Tibial artery (tissue), 4 donors: ENCODE results near the gene GPATCH2L.

Source experiments
- DNase-seq, 2 donors: peaks; one replicate each; pipeline ENCODE4 v3.0.0-alpha.2; 2019
- H3K27ac ChIP-seq, 2 donors: fragments of 200-600 bp; sonication (generic) in 1 of 2; 1 replicate in 1 of 2; 2 replicates in 1 of 2; pipeline ENCODE4 v1.5.1; 2018 to 2019; ENCODE audit warnings: mild to moderate bottlenecking in 1 of 2
- H3K27me3 ChIP-seq, 2 donors: fragments of 200-600 bp; sonication (generic) in 1 of 2; one replicate each; pipeline versions ENCODE4 v1.5.1 to v1.6.0; 2016 to 2019
- H3K36me3 ChIP-seq, 3 donors: fragments of 200-600 bp; sonication (generic) in 2 of 3; one replicate each; pipeline ENCODE4 v1.5.1; 2016 to 2019; ENCODE audit warnings: mild to moderate bottlenecking in 2 of 3
- H3K4me1 ChIP-seq, 4 donors: fragments of 200-600 bp; sonication (generic) in 2 of 4; 1 replicate in 3 of 4; 2 replicates in 1 of 4; pipeline ENCODE4 v1.5.1; 2016 to 2019
- H3K4me3 ChIP-seq, 2 donors: fragments of 200-600 bp; sonication (generic) in 1 of 2; 1 replicate in 1 of 2; 2 replicates in 1 of 2; pipeline ENCODE4 v1.5.1; 2018 to 2019; ENCODE audit warnings: mild to moderate bottlenecking in 2 of 2
- H3K9me3 ChIP-seq, 3 donors: fragments of 200-600 bp; sonication (generic) in 1 of 3; one replicate each; pipeline ENCODE4 v1.5.1; 2016 to 2019
- CTCF ChIP-seq, 2 experiments: fragments of 200-600 bp in 1 of 2; fragments of 450-650 bp in 1 of 2; IDR thresholded peaks; one replicate each; pipeline ENCODE4 v1.5.1; 2017 to 2019; ENCODE audit warnings: antibody characterized with exemption in 2 of 2, mild to moderate bottlenecking in 1 of 2, moderate library complexity in 1 of 2
- intact Hi-C: fragments of 100-400 bp; cut with DNase I; formaldehyde crosslinking; loops from one replicate; pipeline ENCODE4 v1.15.0; 2023; ENCODE audit warnings: low total_unique reads

GPATCH2L gene

GRCh38 chr14:76151398-76152332 is at the start of gene GPATCH2L:
TSS of gene GPATCH2L (plus strand) at chr14:76151922. CDS start at chr14:76154364, 2,442 bp downstream.
- Histone ChIP-seq H3K4me1 (peaks cover 0 to 45% (median 36%) of the 10 kb centered on the region in 4 donors), H3K27me3 (no peaks in the 10 kb centered on the region), H3K27ac (peak within 1 kb of the TSS; percentile 85 to 86), H3K9me3 (no peaks in the 10 kb centered on the region), H3K4me3 (peak within 1 kb of the TSS; percentile 99), H3K36me3 (peaks cover 12 to 20% (median 12%) of the 10 kb centered on the region in 3 donors)
- TF ChIP-seq CTCF (IDR thresholded peaks at IDR 0.05), result no peak
- DNase-seq, result peak; percentile 93 to 97
- intact Hi-C loops, result no loop called here

- H3K36me3 ChIP-seq, result no peaks in the 10 kb centered on the region
- intact Hi-C loops, result no loop called here
- peaks cover 0 to 9% of the 10 kb centered on the region in 2 donors for H3K27me3 ChIP-seq
- H3K9me3 ChIP-seq, result no peaks in the 10 kb centered on the region
- no peak overlapping the region for H3K27ac ChIP-seq
- H3K4me1 ChIP-seq, result peaks cover 0 to 16% (median 10%) of the 10 kb centered on the region in 4 donors
- DNase-seq, result no peak
- no peak overlapping the region for H3K4me3 ChIP-seq
- TF ChIP-seq CTCF (IDR thresholded peaks at IDR 0.05), result no peak
These were observed 46.8 kb upstream of the GPATCH2L start for GRCh38 chr14:76104802-76105355.

GRCh38 chr14:76106188-76106587 is 45.5 kb upstream of the GPATCH2L start:
- Histone ChIP-seq H3K4me3 (no peak overlapping the region), H3K27me3 (peaks cover 0 to 5% of the 10 kb centered on the region in 2 donors), H3K27ac (no peak overlapping the region), H3K4me1 (peaks cover 0 to 7% (median 5%) of the 10 kb centered on the region in 4 donors), H3K9me3 (no peaks in the 10 kb centered on the region), H3K36me3 (no peaks in the 10 kb centered on the region)
- intact Hi-C loops, result no loop called here
- no peak for DNase-seq
- TF ChIP-seq CTCF (IDR thresholded peaks at IDR 0.05), result no peak

GRCh38 chr14:76109087-76109880 is 42.4 kb upstream of the GPATCH2L start:
- no peaks in the 10 kb centered on the region for H3K9me3 ChIP-seq
- intact Hi-C loops, result no loop called here
- H3K4me3 ChIP-seq, result no peak overlapping the region
- H3K36me3 ChIP-seq, result no peaks in the 10 kb centered on the region
- no peak overlapping the region for H3K27ac ChIP-seq
- TF ChIP-seq CTCF (IDR thresholded peaks at IDR 0.05), result no peak
- peaks cover 0 to 14% of the 10 kb centered on the region in 2 donors for H3K27me3 ChIP-seq
- peak in 1 of 2 donors; percentile 32 for DNase-seq
- H3K4me1 ChIP-seq, result no peaks in the 10 kb centered on the region

GRCh38 chr14:76112889-76113624 is 38.7 kb upstream of the GPATCH2L start:
- H3K9me3 ChIP-seq, result no peaks in the 10 kb centered on the region
- no peak for DNase-seq
- no peaks in the 10 kb centered on the region for H3K4me1 ChIP-seq
- H3K27me3 ChIP-seq, result peaks cover 0 to 26% of the 10 kb centered on the region in 2 donors
- TF ChIP-seq CTCF (IDR thresholded peaks at IDR 0.05), result no peak
- intact Hi-C loops, result no loop called here
- no peak overlapping the region for H3K4me3 ChIP-seq
- H3K36me3 ChIP-seq, result no peaks in the 10 kb centered on the region
- no peak overlapping the region for H3K27ac ChIP-seq
